Activated naive CD8-positive, alpha-beta T cell treated with anti-CD3 and anti-CD28 coated beads, Interleukin-2, amount 10 ng/mL, durations not matched to agents 7 days and 5 days (primary cell): ENCODE measurements around the gene EEF2. TPM values are rescaled to one million over a fixed set of nuclear protein-coding genes. Genes with fewer than 3 reads are reported as not detected.
A peak's percentile ranks its signal among the peaks of the same experiment; 100 is the strongest.

Source experiments
- ATAC-seq: fragments of 150-1000 bp; cut with Tn5 transposase; one replicate; pipeline ENCODE4 v1.10.0; 2021; ENCODE audit warnings: low read depth, moderate library complexity
- POLR2A ChIA-PET: fragments of 350-600 bp; sonication (Branson Sonifier 250); formaldehyde crosslinking; loops from one replicate; lab custom pipeline; 2021; ENCODE audit warnings: antibody characterized with exemption; lab: Charles Lee
- DNase-seq: peaks from one replicate; pipeline ENCODE4 v3.0.0; 2021
- H3K27ac Mint-ChIP-seq: one replicate; pipeline ENCODE4 v1.8.0; 2022; ENCODE audit warnings: mild to moderate bottlenecking, mixed read lengths
- H3K27me3 Mint-ChIP-seq: one replicate; pipeline ENCODE4 v1.8.0; 2022; ENCODE audit warnings: mild to moderate bottlenecking, moderate library complexity, mixed read lengths
- H3K36me3 Mint-ChIP-seq: one replicate; pipeline ENCODE4 v1.8.0; 2021; ENCODE audit warnings: mild to moderate bottlenecking, mixed read lengths
- H3K4me1 Mint-ChIP-seq: one replicate; pipeline ENCODE4 v1.8.0; 2021; ENCODE audit warnings: mixed read lengths
- H3K4me3 Mint-ChIP-seq: one replicate; pipeline ENCODE4 v1.8.0; 2022; ENCODE audit warnings: mild to moderate bottlenecking, moderate library complexity, mixed read lengths
- H3K9me3 Mint-ChIP-seq: one replicate; pipeline ENCODE4 v1.8.0; 2021; ENCODE audit warnings: mixed read lengths
- total RNA-seq, 2 experiments: library from RNA; stranded (reverse); gene quantifications; one replicate each; pipeline ENCODE4 v1.2.3, GENCODE V29; 2021

The EEF2 gene
- total RNA-seq, 2 experiments from 2014 or later: 1,510 to 1,513 TPM

- peak; percentile 29 for DNase-seq
- H3K4me3 Mint-ChIP-seq: no peak overlapping the region
Measured at GRCh38 chr19:3979289-3979673, 6.0 kb downstream of the EEF2 start.

GRCh38 chr19:3978145-3978544 lies 7.1 kb downstream of the EEF2 start:
- Mint-ChIP-seq H3K27me3 (no peaks in the 10 kb centered on the region), H3K9me3 (no peaks in the 10 kb centered on the region), H3K4me1 (peaks cover 7% of the 10 kb centered on the region), H3K27ac (no peak overlapping the region), H3K36me3 (peaks cover 21% of the 10 kb centered on the region), H3K4me3 (no peak overlapping the region)
- ATAC-seq: no peak
- DNase-seq: no peak
- POLR2A ChIA-PET: interaction anchor here (1.0 kb wide), 1 partner anchor 9 kb away, joined by 3 read pairs; no protein-coding TSS in a partner anchor

More at GRCh38 chr19:3979289-3979673, 6.0 kb downstream of the EEF2 start:
- no peak for ATAC-seq
- Mint-ChIP-seq H3K27ac (no peak overlapping the region), H3K4me1 (peaks cover 15% of the 10 kb centered on the region), H3K9me3 (no peaks in the 10 kb centered on the region), H3K27me3 (no peaks in the 10 kb centered on the region), H3K36me3 (peaks cover 29% of the 10 kb centered on the region)
- POLR2A ChIA-PET: interaction anchor here (0.6 to 1.6 kb wide), 4 partner anchors 9 to 483 kb away, joined by 3 to 6 read pairs (median 4); no protein-coding TSS in a partner anchor

GRCh38 chr19:3977242-3978143 lies 7.8 kb downstream of the EEF2 start:
- peaks cover 6% of the 10 kb centered on the region for H3K4me1 Mint-ChIP-seq
- no peaks in the 10 kb centered on the region for H3K9me3 Mint-ChIP-seq
- H3K27me3 Mint-ChIP-seq: no peaks in the 10 kb centered on the region
- POLR2A ChIA-PET: interaction anchor here (1.1 to 1.3 kb wide), 2 partner anchors 8 to 10 kb away, joined by 3 to 7 read pairs; partner anchors contain the start of gene EEF2
- no peak overlapping the region for H3K4me3 Mint-ChIP-seq
- ATAC-seq (no peak), DNase-seq (no peak)
- H3K36me3 Mint-ChIP-seq: peaks cover 16% of the 10 kb centered on the region
- no peak overlapping the region for H3K27ac Mint-ChIP-seq

GRCh38 chr19:3976495-3977241 lies 8.6 kb downstream of the EEF2 start:
- no peak for DNase-seq
- Mint-ChIP-seq H3K27ac (no peak overlapping the region), H3K36me3 (peaks cover 14% of the 10 kb centered on the region), H3K4me1 (peaks cover 6% of the 10 kb centered on the region), H3K4me3 (no peak overlapping the region), H3K9me3 (no peaks in the 10 kb centered on the region), H3K27me3 (no peaks in the 10 kb centered on the region)
- POLR2A ChIA-PET: interaction anchor here (1.1 to 1.3 kb wide), 2 partner anchors 9 to 11 kb away, joined by 3 to 7 read pairs; partner anchors contain the start of gene EEF2
- ATAC-seq: no peak

- no peaks in the 10 kb centered on the region for H3K9me3 Mint-ChIP-seq
- H3K4me3 Mint-ChIP-seq: no peak overlapping the region
- H3K36me3 Mint-ChIP-seq: peaks cover 11% of the 10 kb centered on the region
- H3K27me3 Mint-ChIP-seq: no peaks in the 10 kb centered on the region
- DNase-seq (no peak), ATAC-seq (no peak)
- peaks cover 9% of the 10 kb centered on the region for H3K4me1 Mint-ChIP-seq
- POLR2A ChIA-PET: interaction anchor here (0.6 to 1.5 kb wide), 3 partner anchors 8 to 90 kb away, joined by 3 to 8 read pairs (median 6); partner anchors contain the start of gene EEF2
- no peak overlapping the region for H3K27ac Mint-ChIP-seq
Measured at GRCh38 chr19:3975637-3976087, 9.6 kb downstream of the EEF2 start.

GRCh38 chr19:3975144-3975543 lies 10.1 kb downstream of the EEF2 start:
- ATAC-seq (no peak), DNase-seq (no peak)
- POLR2A ChIA-PET: interaction anchor here (1.1 to 1.5 kb wide), 2 partner anchors 9 to 10 kb away, joined by 6 to 8 read pairs; partner anchors contain the start of gene EEF2
- Mint-ChIP-seq H3K9me3 (no peaks in the 10 kb centered on the region), H3K27ac (no peak overlapping the region), H3K36me3 (peaks cover 11% of the 10 kb centered on the region), H3K27me3 (no peaks in the 10 kb centered on the region), H3K4me3 (no peak overlapping the region), H3K4me1 (peaks cover 10% of the 10 kb centered on the region)

- Mint-ChIP-seq H3K4me3 (peak within 1 kb of the TSS; percentile 89), H3K36me3 (peaks cover 9% of the 10 kb centered on the region)
- POLR2A ChIA-PET: interaction anchor here (0.6 to 2.2 kb wide), 8 partner anchors 11 to 417 kb away, joined by 3 to 34 read pairs (median 5); partner anchors contain the start of gene EEF2
Measured at GRCh38 chr19:3970808-3971598, 14.3 kb downstream of the EEF2 start, which contains the start of gene DAPK3. TSS of gene DAPK3 (minus strand) at chr19:3971099. CDS start at chr19:3969735, 1,364 bp downstream.

GRCh38 chr19:3970313-3970807 lies 14.9 kb downstream of the EEF2 start:
- Mint-ChIP-seq H3K36me3 (peaks cover 6% of the 10 kb centered on the region), H3K4me1 (peaks cover 15% of the 10 kb centered on the region), H3K9me3 (no peaks in the 10 kb centered on the region), H3K27ac (peak overlapping the region; percentile 82), H3K4me3 (peak overlapping the region; percentile 89), H3K27me3 (no peaks in the 10 kb centered on the region)
- ATAC-seq: no peak
- no peak for DNase-seq
- POLR2A ChIA-PET: interaction anchor here (0.8 to 2.2 kb wide), 5 partner anchors 11 to 416 kb away, joined by 4 to 34 read pairs (median 6); partner anchors contain the start of gene EEF2

More at GRCh38 chr19:3970808-3971598, 14.3 kb downstream of the EEF2 start, which contains the start of gene DAPK3:
- H3K9me3 Mint-ChIP-seq: no peaks in the 10 kb centered on the region
- DNase-seq (peak; percentile 94), ATAC-seq (peak; percentile 94)
- peaks cover 15% of the 10 kb centered on the region for H3K4me1 Mint-ChIP-seq
- no peaks in the 10 kb centered on the region for H3K27me3 Mint-ChIP-seq
- peak within 1 kb of the TSS; percentile 82 for H3K27ac Mint-ChIP-seq

GRCh38 chr19:3969435-3970312 lies 15.6 kb downstream of the EEF2 start:
- no peaks in the 10 kb centered on the region for H3K27me3 Mint-ChIP-seq
- peak overlapping the region; percentile 82 for H3K27ac Mint-ChIP-seq
- ATAC-seq (no peak), DNase-seq (no peak)
- POLR2A ChIA-PET: interaction anchor here (0.6 to 1.6 kb wide), 3 partner anchors 9 to 224 kb away, joined by 3 to 11 read pairs (median 9); partner anchors contain the start of gene EEF2
- peak overlapping the region; percentile 89 for H3K4me3 Mint-ChIP-seq
- H3K9me3 Mint-ChIP-seq: no peaks in the 10 kb centered on the region
- peaks cover 6% of the 10 kb centered on the region for H3K36me3 Mint-ChIP-seq
- H3K4me1 Mint-ChIP-seq: peaks cover 15% of the 10 kb centered on the region

- no peak for DNase-seq
- POLR2A ChIA-PET: interaction anchor here (0.7 to 1.6 kb wide), 3 partner anchors 10 to 39 kb away, joined by 3 to 11 read pairs (median 4); partner anchors contain the start of genes EEF2 and PIAS4
- peaks cover 15% of the 10 kb centered on the region for H3K4me1 Mint-ChIP-seq
- peaks cover 6% of the 10 kb centered on the region for H3K36me3 Mint-ChIP-seq
- no peaks in the 10 kb centered on the region for H3K9me3 Mint-ChIP-seq
- no peak for ATAC-seq
- peak overlapping the region; percentile 89 for H3K4me3 Mint-ChIP-seq
- H3K27me3 Mint-ChIP-seq: no peaks in the 10 kb centered on the region
- no peak overlapping the region for H3K27ac Mint-ChIP-seq
Measured at GRCh38 chr19:3968556-3969434, 16.5 kb downstream of the EEF2 start.
